ENCODE results near the gene SCGB3A1.

Gene SCGB3A1

DNA sequence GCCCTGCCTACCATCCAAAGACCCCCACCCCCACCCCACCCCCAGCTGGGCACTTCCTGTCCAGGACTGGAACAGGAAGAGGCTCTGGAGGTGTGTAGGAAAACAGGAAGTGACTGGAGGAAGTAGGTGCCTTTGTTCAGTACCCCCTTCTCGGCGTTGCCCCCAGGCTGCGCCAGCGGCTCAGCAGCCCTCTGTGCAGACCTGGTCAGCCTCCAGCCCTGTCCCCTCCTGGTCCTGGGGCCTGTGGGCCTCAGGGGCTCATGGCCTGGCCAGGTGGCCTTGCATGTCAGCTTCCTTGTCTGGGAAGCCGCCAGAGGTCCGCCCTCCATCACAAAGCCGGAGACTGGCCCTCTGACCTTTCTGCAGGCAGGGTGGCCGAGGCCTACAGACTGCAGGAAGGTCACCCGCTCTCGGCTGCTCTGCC lies 32.1 kb upstream of the SCGB3A1 start:
- Mint-ChIP-seq H3K36me3 (ENCODE audit: low read depth) (no peaks in the 10 kb centered on the region), H3K4me3 (no peak overlapping the region), H3K9me3 (no peaks in the 10 kb centered on the region), H3K27ac (no peak overlapping the region), H3K4me1 (peaks cover 23% of the 10 kb centered on the region), H3K27me3 (ENCODE audit: low read depth, poor library complexity) (peaks cover 18% of the 10 kb centered on the region)
- TF ChIP-seq, protein P1, sequence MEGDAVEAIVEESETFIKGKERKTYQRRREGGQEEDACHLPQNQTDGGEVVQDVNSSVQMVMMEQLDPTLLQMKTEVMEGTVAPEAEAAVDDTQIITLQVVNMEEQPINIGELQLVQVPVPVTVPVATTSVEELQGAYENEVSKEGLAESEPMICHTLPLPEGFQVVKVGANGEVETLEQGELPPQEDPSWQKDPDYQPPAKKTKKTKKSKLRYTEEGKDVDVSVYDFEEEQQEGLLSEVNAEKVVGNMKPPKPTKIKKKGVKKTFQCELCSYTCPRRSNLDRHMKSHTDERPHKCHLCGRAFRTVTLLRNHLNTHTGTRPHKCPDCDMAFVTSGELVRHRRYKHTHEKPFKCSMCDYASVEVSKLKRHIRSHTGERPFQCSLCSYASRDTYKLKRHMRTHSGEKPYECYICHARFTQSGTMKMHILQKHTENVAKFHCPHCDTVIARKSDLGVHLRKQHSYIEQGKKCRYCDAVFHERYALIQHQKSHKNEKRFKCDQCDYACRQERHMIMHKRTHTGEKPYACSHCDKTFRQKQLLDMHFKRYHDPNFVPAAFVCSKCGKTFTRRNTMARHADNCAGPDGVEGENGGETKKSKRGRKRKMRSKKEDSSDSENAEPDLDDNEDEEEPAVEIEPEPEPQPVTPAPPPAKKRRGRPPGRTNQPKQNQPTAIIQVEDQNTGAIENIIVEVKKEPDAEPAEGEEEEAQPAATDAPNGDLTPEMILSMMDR (IDR thresholded peaks at IDR 0.05), result no peak
- no peak for DNase-seq

DNA sequence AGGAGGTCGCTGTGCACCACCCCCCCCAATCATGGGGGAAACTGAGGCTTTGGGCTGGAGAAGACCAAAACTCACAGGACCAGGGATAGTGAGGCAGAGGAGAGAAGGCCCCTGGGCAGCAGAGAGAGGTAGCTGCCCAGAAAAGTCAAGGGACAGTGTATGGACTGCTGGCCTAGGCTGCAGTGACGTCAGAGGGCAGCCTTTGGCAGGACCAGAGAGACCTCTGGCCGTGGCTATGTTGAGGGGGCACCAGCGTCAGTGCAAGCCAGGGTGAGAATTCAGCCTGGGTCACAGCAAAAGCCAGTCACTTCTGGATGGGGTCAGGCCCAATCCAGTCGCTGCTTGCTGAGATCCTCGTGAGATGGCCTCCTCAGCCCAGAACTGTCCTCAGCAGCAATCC lies 31.6 kb upstream of the SCGB3A1 start:
- H3K9me3 Mint-ChIP-seq, result no peaks in the 10 kb centered on the region
- no peak overlapping the region for H3K27ac Mint-ChIP-seq
- H3K4me1 Mint-ChIP-seq, result peaks cover 26% of the 10 kb centered on the region
- H3K27me3 Mint-ChIP-seq (ENCODE audit: low read depth, poor library complexity), result peaks cover 22% of the 10 kb centered on the region
- no peaks in the 10 kb centered on the region for H3K36me3 Mint-ChIP-seq (ENCODE audit: low read depth)
- DNase-seq, result no peak
- no peak overlapping the region for H3K4me3 Mint-ChIP-seq
- TF ChIP-seq, protein P1 (IDR thresholded peaks at IDR 0.05), result no peak

DNA sequence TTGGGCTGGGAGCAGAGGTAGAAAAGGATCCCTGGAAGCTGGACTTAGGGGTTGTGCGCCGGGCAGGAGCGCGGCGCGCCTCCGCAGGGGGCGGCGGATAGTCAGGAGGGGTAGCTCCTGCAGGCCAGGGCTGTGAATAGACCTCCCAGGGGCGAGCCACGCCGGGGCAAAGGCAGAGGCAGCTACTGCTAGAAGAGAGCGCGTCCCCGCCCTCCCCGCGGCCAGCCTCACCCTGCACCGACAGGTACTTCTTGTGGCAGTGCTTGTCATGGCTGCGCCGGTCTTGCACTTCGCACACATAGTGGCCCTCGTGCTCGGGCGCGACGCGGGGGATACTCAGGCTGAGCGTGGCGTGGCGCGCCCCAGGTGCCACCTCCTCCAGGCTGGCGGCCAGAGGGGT lies 30.0 kb upstream of the SCGB3A1 start:
- TF ChIP-seq, protein P1 (IDR thresholded peaks at IDR 0.05), result no peak
- H3K9me3 Mint-ChIP-seq, result no peaks in the 10 kb centered on the region
- H3K4me1 Mint-ChIP-seq, result peaks cover 26% of the 10 kb centered on the region
- H3K27me3 Mint-ChIP-seq (ENCODE audit: low read depth, poor library complexity), result peaks cover 24% of the 10 kb centered on the region
- no peak overlapping the region for H3K4me3 Mint-ChIP-seq
- H3K36me3 Mint-ChIP-seq (ENCODE audit: low read depth), result peaks cover 2% of the 10 kb centered on the region
- H3K27ac Mint-ChIP-seq, result no peak overlapping the region
- no peak for DNase-seq

DNA sequence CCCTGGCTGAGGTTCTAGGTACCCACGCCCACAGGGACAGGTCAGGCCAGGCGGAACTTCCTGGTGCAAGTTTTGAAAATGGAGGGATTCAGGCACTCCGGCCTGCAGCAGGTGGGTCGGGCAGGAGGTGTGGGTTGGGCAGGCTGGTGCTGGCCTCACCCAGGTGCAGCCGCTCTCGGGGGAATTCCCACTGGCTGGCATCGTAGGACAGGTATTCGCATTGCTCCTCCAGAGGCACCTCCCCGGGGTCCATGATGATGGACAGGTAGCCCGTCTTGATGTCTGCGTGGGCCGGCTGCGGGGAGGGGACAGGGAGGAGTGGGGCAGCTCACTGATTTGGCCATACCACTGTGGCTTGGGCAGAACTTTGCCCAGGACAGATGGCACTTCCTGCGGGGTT lies 28.7 kb upstream of the SCGB3A1 start:
- peaks cover 22% of the 10 kb centered on the region for H3K27me3 Mint-ChIP-seq (ENCODE audit: low read depth, poor library complexity)
- H3K9me3 Mint-ChIP-seq, result no peaks in the 10 kb centered on the region
- H3K36me3 Mint-ChIP-seq (ENCODE audit: low read depth), result peaks cover 4% of the 10 kb centered on the region
- TF ChIP-seq, protein P1 (IDR thresholded peaks at IDR 0.05), result no peak
- H3K4me3 Mint-ChIP-seq, result no peak overlapping the region
- no peak overlapping the region for H3K27ac Mint-ChIP-seq
- H3K4me1 Mint-ChIP-seq, result peaks cover 25% of the 10 kb centered on the region
- no peak for DNase-seq

DNA sequence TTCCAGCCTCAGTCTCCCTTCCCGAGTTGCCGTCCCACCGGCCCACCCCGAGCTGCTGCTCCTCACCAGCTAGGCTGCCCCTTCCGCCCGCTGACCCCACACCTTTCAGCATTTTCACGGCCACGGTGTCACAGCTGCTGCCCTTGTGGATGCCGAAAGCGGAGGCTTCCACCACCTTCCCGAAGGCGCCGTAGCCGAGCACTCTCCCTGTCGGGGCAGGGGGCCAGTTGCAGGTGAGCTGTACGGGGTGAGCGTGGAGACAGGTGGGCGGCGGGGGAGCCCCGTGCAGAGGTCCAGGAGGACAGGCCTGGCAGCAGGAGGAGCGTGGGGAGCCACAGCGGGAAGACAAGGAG lies 28.2 kb upstream of the SCGB3A1 start:
- Mint-ChIP-seq H3K4me1 (peaks cover 25% of the 10 kb centered on the region), H3K27me3 (ENCODE audit: low read depth, poor library complexity) (peaks cover 22% of the 10 kb centered on the region), H3K4me3 (peak overlapping the region; percentile 61), H3K36me3 (ENCODE audit: low read depth) (peaks cover 4% of the 10 kb centered on the region), H3K27ac (no peak overlapping the region), H3K9me3 (no peaks in the 10 kb centered on the region)
- TF ChIP-seq, protein P1 (IDR thresholded peaks at IDR 0.05), result no peak
- DNase-seq, result no peak

DNA sequence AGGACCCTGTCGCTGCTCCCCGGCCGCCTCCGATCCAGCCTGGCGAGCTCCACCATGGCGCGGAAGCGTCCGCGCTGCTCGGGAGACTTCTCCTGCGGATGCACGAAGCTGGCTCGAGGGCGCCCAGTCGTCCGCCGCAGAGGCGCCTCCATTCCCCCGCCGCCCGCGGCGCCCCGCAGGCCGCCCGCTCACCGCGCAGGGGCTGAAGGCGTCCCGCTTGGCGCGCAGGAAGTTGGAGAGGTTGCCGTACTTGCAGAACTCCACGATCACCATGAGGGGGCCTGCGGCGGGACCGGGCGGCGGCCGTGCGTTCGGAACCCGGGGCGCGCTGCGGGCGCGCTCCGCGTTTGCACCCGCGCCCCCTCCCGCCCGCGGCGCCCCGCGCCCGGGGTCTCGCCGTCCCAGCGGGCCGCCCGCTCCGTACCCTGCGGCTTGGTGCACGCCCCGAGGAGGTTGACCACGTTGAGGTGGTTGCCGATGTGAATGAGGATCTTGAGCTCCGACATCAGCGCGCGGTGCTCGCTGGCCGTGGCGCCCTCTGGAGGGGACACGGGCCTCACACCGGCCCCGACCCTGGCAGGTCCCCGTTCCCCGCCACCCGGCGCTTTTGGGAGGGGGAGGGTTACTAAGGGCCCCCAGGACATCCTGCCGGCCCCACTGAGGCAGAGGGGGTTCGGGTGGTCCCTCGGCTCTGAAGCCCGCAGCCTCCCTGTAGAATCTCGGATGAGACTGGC lies 27.7 kb upstream of the SCGB3A1 start:
- TF ChIP-seq, protein P1 (IDR thresholded peaks at IDR 0.05), result peak; percentile 45
- DNase-seq, result peak; percentile 79

More for the DNA sequence above, 27.7 kb upstream of the SCGB3A1 start:
- Mint-ChIP-seq H3K4me3 (peak overlapping the region; percentile 88), H3K27me3 (ENCODE audit: low read depth, poor library complexity) (peaks cover 22% of the 10 kb centered on the region), H3K9me3 (no peaks in the 10 kb centered on the region), H3K27ac (no peak overlapping the region), H3K4me1 (peaks cover 29% of the 10 kb centered on the region), H3K36me3 (ENCODE audit: low read depth) (peaks cover 4% of the 10 kb centered on the region)
